Neural progenitor cell (in vitro differentiated cells): ENCODE data around the gene MUC5AC.

Experiments
- EZH2 ChIP-seq: fragments of 200-600 bp; sonication (generic); IDR thresholded peaks from 2 replicates; pipeline ENCODE4 v1.6.1; 2017; ENCODE audit warnings: antibody characterized with exemption, mild to moderate bottlenecking, moderate library complexity
- EZH2phosphoT487 ChIP-seq: fragments of 200-600 bp; sonication (generic); IDR thresholded peaks from 2 replicates; pipeline ENCODE4 v1.6.1; 2017; ENCODE audit warnings: antibody characterized with exemption
- TF ChIP-seq, protein P1 (sequence below): fragments of 200-600 bp; sonication (generic); IDR thresholded peaks from 2 replicates; pipeline ENCODE4 v1.5.1; 2017; ENCODE audit warnings: antibody characterized with exemption, mild to moderate bottlenecking

DNA sequence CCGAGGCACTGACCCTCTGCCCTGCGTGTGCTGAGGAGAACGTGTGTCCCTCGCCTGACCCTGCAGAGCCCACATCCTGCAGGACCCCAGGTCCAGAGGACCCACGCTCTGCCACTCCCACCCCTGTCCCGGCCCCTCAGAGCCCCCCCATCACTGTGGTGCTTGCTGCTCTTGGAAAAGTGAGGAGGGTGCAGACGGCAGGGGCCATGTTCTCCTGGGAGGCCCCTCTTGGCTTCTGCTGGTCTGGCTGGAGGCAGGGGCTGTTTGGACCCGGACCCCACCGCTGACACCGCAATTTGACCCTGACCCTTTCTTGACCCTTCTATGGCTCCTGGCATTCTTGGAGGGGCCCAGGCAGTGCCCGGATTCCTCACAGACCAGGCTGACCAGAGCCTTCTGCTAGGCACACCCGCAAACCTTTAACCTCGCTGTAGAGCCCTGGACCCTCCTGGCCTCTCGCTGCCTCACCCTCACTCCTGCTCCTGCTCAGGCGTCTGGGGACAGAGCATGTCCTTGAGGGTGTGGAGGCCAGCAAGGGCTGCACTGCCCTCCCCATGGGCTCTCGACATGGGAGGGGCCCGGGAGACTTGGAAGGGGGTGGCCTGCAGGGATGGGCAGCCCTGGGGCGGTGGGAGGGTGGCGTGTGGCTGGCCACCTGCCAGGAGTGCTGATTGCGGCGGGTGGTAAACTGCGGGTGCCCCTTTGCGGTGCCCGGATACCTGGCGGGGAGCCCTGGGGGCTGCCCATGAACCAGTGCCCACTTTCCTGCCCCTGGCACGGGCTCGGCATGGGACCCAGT is 37.0 kb upstream of the MUC5AC start:
- TF ChIP-seq, protein P1, sequence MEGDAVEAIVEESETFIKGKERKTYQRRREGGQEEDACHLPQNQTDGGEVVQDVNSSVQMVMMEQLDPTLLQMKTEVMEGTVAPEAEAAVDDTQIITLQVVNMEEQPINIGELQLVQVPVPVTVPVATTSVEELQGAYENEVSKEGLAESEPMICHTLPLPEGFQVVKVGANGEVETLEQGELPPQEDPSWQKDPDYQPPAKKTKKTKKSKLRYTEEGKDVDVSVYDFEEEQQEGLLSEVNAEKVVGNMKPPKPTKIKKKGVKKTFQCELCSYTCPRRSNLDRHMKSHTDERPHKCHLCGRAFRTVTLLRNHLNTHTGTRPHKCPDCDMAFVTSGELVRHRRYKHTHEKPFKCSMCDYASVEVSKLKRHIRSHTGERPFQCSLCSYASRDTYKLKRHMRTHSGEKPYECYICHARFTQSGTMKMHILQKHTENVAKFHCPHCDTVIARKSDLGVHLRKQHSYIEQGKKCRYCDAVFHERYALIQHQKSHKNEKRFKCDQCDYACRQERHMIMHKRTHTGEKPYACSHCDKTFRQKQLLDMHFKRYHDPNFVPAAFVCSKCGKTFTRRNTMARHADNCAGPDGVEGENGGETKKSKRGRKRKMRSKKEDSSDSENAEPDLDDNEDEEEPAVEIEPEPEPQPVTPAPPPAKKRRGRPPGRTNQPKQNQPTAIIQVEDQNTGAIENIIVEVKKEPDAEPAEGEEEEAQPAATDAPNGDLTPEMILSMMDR = no peak
- TF ChIP-seq EZH2 = no peak
- TF ChIP-seq EZH2phosphoT487 = no peak
